GM06990 (cell line): ENCODE measurements around the gene IFIT3.
"Not testable (repeated sequence)": the region's sequence is repeated elsewhere in the genome, so short reads cannot be mapped to it uniquely, and the experiment has no call there.

Experiments used
- DNase-seq: peaks from one replicate; pipeline ENCODE4 v3.0.0-alpha.2; 2011; ENCODE audit not compliant: insufficient read length; ENCODE audit errors: extremely low read depth
- H3K27me3 ChIP-seq: replicated peaks from 2 replicates; pipeline ENCODE4 v1.6.0; 2011; ENCODE audit warnings: low read length; ENCODE audit not compliant: control insufficient read depth, insufficient read depth
- H3K36me3 ChIP-seq: 2 replicates; pipeline ENCODE4 v1.5.1; 2011; ENCODE audit warnings: low read length; ENCODE audit not compliant: control insufficient read depth, insufficient read depth
- H3K4me3 ChIP-seq: replicated peaks from 2 replicates; pipeline ENCODE4 v1.5.1; 2011; ENCODE audit warnings: low read depth, mild to moderate bottlenecking, control low read depth, low read length
- TF ChIP-seq, protein P1 (sequence below): IDR thresholded peaks from 2 replicates; pipeline ENCODE4 v1.5.1; 2011; ENCODE audit warnings: low read length, control low read depth, mild to moderate bottlenecking, inconsistent platforms; ENCODE audit not compliant: insufficient read depth, poor library complexity, severe bottlenecking

Gene IFIT3

DNA sequence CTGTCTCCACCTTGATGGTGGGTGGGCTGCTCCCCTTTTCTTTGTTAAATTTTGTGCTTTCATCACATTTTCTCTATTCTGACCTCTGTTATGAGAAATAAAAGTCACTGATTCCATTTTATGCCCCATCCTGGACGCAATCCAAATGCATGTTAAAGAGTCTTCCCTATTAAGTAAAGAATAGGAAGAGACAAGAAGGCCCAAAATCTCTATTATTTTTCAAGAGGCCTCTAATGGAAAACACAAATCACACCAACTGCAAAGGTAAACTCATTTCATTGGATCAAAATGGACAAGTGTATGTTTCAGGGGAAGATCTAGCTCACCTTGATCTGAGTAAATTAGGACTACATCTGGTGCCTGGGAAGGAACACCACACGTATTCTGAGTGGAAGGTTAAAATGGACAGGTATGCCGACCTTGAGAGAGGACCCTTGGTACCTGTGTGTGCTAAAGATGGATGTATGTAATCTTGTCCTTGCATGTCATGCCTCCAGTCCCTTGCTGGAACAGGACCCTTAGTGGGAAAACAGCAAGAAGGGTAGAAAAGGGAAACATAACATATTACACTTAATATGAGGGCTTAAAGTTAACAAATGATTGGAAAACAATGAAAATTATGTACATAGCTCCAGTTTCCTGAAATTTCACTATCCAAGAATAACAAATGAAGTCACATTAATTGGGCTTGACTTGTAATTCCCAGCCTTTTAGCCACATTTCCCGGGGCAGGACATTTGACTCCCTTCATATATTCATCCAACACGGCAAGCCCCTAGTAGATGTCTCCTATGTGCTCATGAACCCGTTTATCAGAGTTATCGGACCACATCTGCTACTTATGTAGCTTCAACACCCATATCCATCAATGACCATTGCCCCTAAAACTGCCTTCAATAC, 18.4 kb upstream of the IFIT3 start:
- Histone ChIP-seq H3K36me3 (peaks cover 1% of the 10 kb centered on the region), H3K4me3 (no peak overlapping the region), H3K27me3 (no peaks in the 10 kb centered on the region)
- no peak for DNase-seq
- TF ChIP-seq, protein P1, sequence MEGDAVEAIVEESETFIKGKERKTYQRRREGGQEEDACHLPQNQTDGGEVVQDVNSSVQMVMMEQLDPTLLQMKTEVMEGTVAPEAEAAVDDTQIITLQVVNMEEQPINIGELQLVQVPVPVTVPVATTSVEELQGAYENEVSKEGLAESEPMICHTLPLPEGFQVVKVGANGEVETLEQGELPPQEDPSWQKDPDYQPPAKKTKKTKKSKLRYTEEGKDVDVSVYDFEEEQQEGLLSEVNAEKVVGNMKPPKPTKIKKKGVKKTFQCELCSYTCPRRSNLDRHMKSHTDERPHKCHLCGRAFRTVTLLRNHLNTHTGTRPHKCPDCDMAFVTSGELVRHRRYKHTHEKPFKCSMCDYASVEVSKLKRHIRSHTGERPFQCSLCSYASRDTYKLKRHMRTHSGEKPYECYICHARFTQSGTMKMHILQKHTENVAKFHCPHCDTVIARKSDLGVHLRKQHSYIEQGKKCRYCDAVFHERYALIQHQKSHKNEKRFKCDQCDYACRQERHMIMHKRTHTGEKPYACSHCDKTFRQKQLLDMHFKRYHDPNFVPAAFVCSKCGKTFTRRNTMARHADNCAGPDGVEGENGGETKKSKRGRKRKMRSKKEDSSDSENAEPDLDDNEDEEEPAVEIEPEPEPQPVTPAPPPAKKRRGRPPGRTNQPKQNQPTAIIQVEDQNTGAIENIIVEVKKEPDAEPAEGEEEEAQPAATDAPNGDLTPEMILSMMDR: no peak

GRCh38 chr10:89310056-89310893, 17.5 kb upstream of the IFIT3 start:
- no peak for DNase-seq
- TF ChIP-seq, protein P1: no peak
- peaks cover 1% of the 10 kb centered on the region for H3K36me3 ChIP-seq
- H3K27me3 ChIP-seq: no peaks in the 10 kb centered on the region
- H3K4me3 ChIP-seq: no peak overlapping the region

GRCh38 chr10:89312973-89313372, 14.8 kb upstream of the IFIT3 start:
- Histone ChIP-seq H3K27me3 (no peaks in the 10 kb centered on the region), H3K4me3 (no peak overlapping the region), H3K36me3 (no peaks in the 10 kb centered on the region)
- no peak for DNase-seq
- TF ChIP-seq, protein P1: no peak

- H3K4me3 ChIP-seq: no peak overlapping the region
- no peak for DNase-seq
- no peaks in the 10 kb centered on the region for H3K36me3 ChIP-seq
- TF ChIP-seq, protein P1: no peak
- no peaks in the 10 kb centered on the region for H3K27me3 ChIP-seq
Observed at GRCh38 chr10:89314676-89315075, 13.1 kb upstream of the IFIT3 start.

DNA sequence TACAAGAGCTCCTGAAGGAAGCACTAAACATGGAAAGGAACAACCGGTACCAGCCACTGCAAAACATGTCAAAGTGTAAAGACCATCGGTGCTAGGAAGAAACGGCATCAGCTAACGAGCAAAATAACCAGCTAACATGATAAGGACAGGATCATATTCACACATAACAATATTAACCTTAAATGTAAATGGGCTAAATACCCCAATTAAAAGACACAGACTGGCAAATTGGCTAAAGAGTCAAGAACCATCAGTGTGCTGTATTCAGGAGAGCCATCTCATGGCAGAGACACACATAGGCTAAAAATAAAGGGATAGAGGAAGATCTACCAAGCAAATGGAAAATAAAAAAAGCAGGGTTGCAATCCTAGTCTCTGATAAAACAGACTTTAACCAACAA, 9.8 kb upstream of the IFIT3 start:
- not testable (repeated sequence) for DNase-seq, H3K27me3 ChIP-seq, H3K36me3 ChIP-seq, H3K4me3 ChIP-seq

GRCh38 chr10:89325081-89325480, 2.7 kb upstream of the IFIT3 start:
- not testable (repeated sequence) for H3K36me3 ChIP-seq, H3K4me3 ChIP-seq, DNase-seq, H3K27me3 ChIP-seq

GRCh38 chr10:89325856-89326255, 1.9 kb upstream of the IFIT3 start:
- not testable (repeated sequence) for H3K4me3 ChIP-seq, H3K36me3 ChIP-seq, H3K27me3 ChIP-seq, DNase-seq
